Tibial nerve (tissue), 4 donors: Measurements from ENCODE around the gene NKX6-2.

Experiments used
- CTCF ChIP-seq, 5 experiments: fragments of 200-600 bp in 3 of 5; fragments of 450-650 bp in 2 of 5; sonication (generic) in 3 of 5; IDR thresholded peaks; one replicate each; pipeline ENCODE4 v1.5.1; 2016 to 2019; ENCODE audit warnings: antibody characterized with exemption in 5 of 5, mild to moderate bottlenecking in 3 of 5, moderate library complexity in 2 of 5
- EP300 ChIP-seq, 2 donors: sonication (generic); formaldehyde crosslinking; IDR thresholded peaks; one replicate each; pipeline ENCODE4 v1.6.1; 2017; ENCODE audit warnings: antibody characterized with exemption in 2 of 2, mild to moderate bottlenecking in 1 of 2
- POLR2A ChIP-seq, 2 donors: fragments of 450-650 bp; IDR thresholded peaks; one replicate each; pipeline ENCODE4 v1.6.1; 2017; ENCODE audit warnings: antibody characterized with exemption in 2 of 2, mild to moderate bottlenecking in 2 of 2, moderate library complexity in 2 of 2

DNA sequence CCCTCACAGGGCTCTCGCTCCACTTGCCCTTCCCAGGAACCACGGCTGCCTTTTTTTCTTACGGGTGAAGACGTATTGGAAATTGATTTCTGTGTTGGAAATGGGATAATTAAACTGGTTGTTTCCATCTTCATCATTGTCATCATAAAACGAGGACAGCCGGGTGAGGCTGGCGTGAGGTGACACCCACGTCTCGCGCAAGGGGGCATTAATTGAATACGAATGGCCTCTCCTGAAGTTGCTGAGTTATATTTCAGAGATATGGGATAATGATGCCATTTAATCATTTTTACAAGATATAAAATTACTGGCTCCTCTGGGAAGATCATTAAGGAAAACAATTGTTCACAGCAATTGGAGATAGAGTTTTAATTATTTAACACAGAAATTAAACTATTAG is 18.3 kb upstream of the NKX6-2 start:
- no peak for TF ChIP-seq EP300 (IDR thresholded peaks at IDR 0.05)
- no peak for TF ChIP-seq CTCF (IDR thresholded peaks at IDR 0.05)
- TF ChIP-seq POLR2A (IDR thresholded peaks at IDR 0.05), result no peak
